DOHH2 (cell line): Measurements from ENCODE around the gene CLCN6.

Source experiments
- EZH2phosphoT487 ChIP-seq: fragments of 200-600 bp; sonication (generic); IDR thresholded peaks from 2 replicates; pipeline ENCODE4 v1.6.1; 2017; ENCODE audit warnings: borderline replicate concordance, mild to moderate bottlenecking, antibody characterized with exemption, low read length, moderate library complexity, mixed read lengths
- TF ChIP-seq, protein P1 (sequence below): fragments of 200-600 bp; sonication (generic); IDR thresholded peaks from one replicate; pipeline ENCODE4 v1.5.1; 2014; ENCODE audit warnings: antibody characterized with exemption, mild to moderate bottlenecking, low read depth, low read length; ENCODE audit not compliant: poor library complexity, severe bottlenecking

- TF ChIP-seq, protein P1, sequence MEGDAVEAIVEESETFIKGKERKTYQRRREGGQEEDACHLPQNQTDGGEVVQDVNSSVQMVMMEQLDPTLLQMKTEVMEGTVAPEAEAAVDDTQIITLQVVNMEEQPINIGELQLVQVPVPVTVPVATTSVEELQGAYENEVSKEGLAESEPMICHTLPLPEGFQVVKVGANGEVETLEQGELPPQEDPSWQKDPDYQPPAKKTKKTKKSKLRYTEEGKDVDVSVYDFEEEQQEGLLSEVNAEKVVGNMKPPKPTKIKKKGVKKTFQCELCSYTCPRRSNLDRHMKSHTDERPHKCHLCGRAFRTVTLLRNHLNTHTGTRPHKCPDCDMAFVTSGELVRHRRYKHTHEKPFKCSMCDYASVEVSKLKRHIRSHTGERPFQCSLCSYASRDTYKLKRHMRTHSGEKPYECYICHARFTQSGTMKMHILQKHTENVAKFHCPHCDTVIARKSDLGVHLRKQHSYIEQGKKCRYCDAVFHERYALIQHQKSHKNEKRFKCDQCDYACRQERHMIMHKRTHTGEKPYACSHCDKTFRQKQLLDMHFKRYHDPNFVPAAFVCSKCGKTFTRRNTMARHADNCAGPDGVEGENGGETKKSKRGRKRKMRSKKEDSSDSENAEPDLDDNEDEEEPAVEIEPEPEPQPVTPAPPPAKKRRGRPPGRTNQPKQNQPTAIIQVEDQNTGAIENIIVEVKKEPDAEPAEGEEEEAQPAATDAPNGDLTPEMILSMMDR = no peak
- TF ChIP-seq EZH2phosphoT487 = no peak
Measured at GRCh38 chr1:11836955-11837766, 31.2 kb downstream of the CLCN6 start.
